H9 (cell line): Measurements from ENCODE around the gene GPC6. TPM values are rescaled to one million over a fixed set of nuclear protein-coding genes. Genes with fewer than 3 reads are reported as not detected.

Experiments
- DNase-seq: peaks from one replicate; pipeline ENCODE4 v3.0.0-alpha.2; 2017
- H2AFZ ChIP-seq: one replicate; pipeline ENCODE4 v1.6.1; 2013; ENCODE audit warnings: mild to moderate bottlenecking, low read length, control low read depth, moderate library complexity
- H2AK5ac ChIP-seq: 2 replicates; pipeline ENCODE4 v1.6.1; 2013; ENCODE audit warnings: low read length, control low read depth, mixed read lengths; ENCODE audit not compliant: insufficient read length
- H2BK120ac ChIP-seq: one replicate; pipeline ENCODE4 v1.6.1; 2013; ENCODE audit warnings: low read depth, mild to moderate bottlenecking, low read length, control low read depth, inconsistent platforms; ENCODE audit not compliant: poor library complexity, severe bottlenecking
- H2BK12ac ChIP-seq: 2 replicates; pipeline ENCODE4 v1.6.1; 2013; ENCODE audit warnings: low read length, control low read depth, mixed read lengths, low read depth; ENCODE audit not compliant: insufficient read length
- H2BK15ac ChIP-seq: 2 replicates; pipeline ENCODE4 v1.6.1; 2013; ENCODE audit warnings: low read depth, low read length, control low read depth
- H2BK20ac ChIP-seq: one replicate; pipeline ENCODE4 v1.6.1; 2013; ENCODE audit warnings: low read depth, mild to moderate bottlenecking, low read length, control low read depth, inconsistent platforms; ENCODE audit not compliant: poor library complexity, severe bottlenecking
- H2BK5ac ChIP-seq: 2 replicates; pipeline ENCODE4 v1.6.1; 2013; ENCODE audit warnings: low read length, control low read depth, mixed read lengths; ENCODE audit not compliant: insufficient read length
- H3K14ac ChIP-seq: 2 replicates; pipeline ENCODE4 v1.6.1; 2013; ENCODE audit warnings: low read length, control low read depth; ENCODE audit not compliant: insufficient read depth
- H3K18ac ChIP-seq: 2 replicates; pipeline ENCODE4 v1.6.1; 2013; ENCODE audit warnings: low read depth, mild to moderate bottlenecking, mixed read lengths, low read length, control low read depth; ENCODE audit not compliant: insufficient read length
- H3K23ac ChIP-seq: 2 replicates; pipeline ENCODE4 v1.6.1; 2013; ENCODE audit warnings: low read length, control low read depth, mixed read lengths, low read depth; ENCODE audit not compliant: insufficient read length
- H3K23me2 ChIP-seq: 2 replicates; pipeline ENCODE4 v1.6.1; 2013; ENCODE audit warnings: low read depth, mild to moderate bottlenecking, mixed read lengths, low read length, control low read depth; ENCODE audit not compliant: insufficient read length, poor library complexity, severe bottlenecking
- H3K27ac ChIP-seq: 2 replicates; pipeline ENCODE4 v1.5.1; 2013; ENCODE audit warnings: low read length, control low read depth, mixed read lengths, low read depth; ENCODE audit not compliant: insufficient read length
- H3K27me3 ChIP-seq: 2 replicates; pipeline ENCODE4 v1.6.1; 2013; ENCODE audit warnings: low read length, control low read depth, inconsistent platforms; ENCODE audit not compliant: insufficient read depth
- H3K4ac ChIP-seq: 2 replicates; pipeline ENCODE4 v1.6.1; 2013; ENCODE audit warnings: low read depth, mild to moderate bottlenecking, control low read depth, inconsistent platforms, low read length, moderate library complexity
- H3K4me1 ChIP-seq: 2 replicates; pipeline ENCODE4 v1.6.1; 2013; ENCODE audit warnings: low read length, control low read depth, inconsistent platforms; ENCODE audit not compliant: insufficient read depth
- H3K4me2 ChIP-seq: 2 replicates; pipeline ENCODE4 v1.6.1; 2013; ENCODE audit warnings: low read length, control low read depth, mixed read lengths; ENCODE audit not compliant: insufficient read length, insufficient read depth
- H3K56ac ChIP-seq: 2 replicates; pipeline ENCODE4 v1.6.1; 2013; ENCODE audit warnings: low read depth, mild to moderate bottlenecking, mixed read lengths, low read length, control low read depth; ENCODE audit not compliant: insufficient read length
- H3K79me1 ChIP-seq: 2 replicates; pipeline ENCODE4 v1.6.1; 2013; ENCODE audit warnings: low read depth, mild to moderate bottlenecking, moderate library complexity, low read length, control low read depth, inconsistent platforms; ENCODE audit not compliant: insufficient read depth, poor library complexity, severe bottlenecking
- H3K79me2 ChIP-seq: 2 replicates; pipeline ENCODE4 v1.6.1; 2013; ENCODE audit warnings: low read length, control low read depth, inconsistent platforms; ENCODE audit not compliant: insufficient read depth
- H3K9ac ChIP-seq: 2 replicates; pipeline ENCODE4 v1.6.1; 2013; ENCODE audit warnings: low read length, control low read depth, mixed read lengths; ENCODE audit not compliant: insufficient read length; ENCODE audit errors: extremely low read depth
- H3K9me3 ChIP-seq: one replicate; pipeline ENCODE4 v1.6.1; 2013; ENCODE audit warnings: low read depth, low read length, inconsistent platforms; ENCODE audit not compliant: control insufficient read depth
- H3T11ph ChIP-seq: one replicate; pipeline ENCODE4 v1.6.1; 2013; ENCODE audit warnings: mild to moderate bottlenecking, low read length, control low read depth, inconsistent platforms
- H4K20me1 ChIP-seq: one replicate; pipeline ENCODE4 v1.6.1; 2013; ENCODE audit not compliant: control insufficient read depth, insufficient read length, insufficient read depth
- H4K5ac ChIP-seq: 2 replicates; pipeline ENCODE4 v1.6.1; 2013; ENCODE audit warnings: low read depth, mild to moderate bottlenecking, mixed read lengths, low read length, control low read depth; ENCODE audit not compliant: insufficient read length
- H4K8ac ChIP-seq: replicated peaks from 2 replicates; pipeline ENCODE4 v1.6.1; 2013; ENCODE audit warnings: low read length, control low read depth, mixed read lengths, low read depth; ENCODE audit not compliant: insufficient read length
- H4K91ac ChIP-seq: 2 replicates; pipeline ENCODE4 v1.6.1; 2013; ENCODE audit warnings: low read depth, mild to moderate bottlenecking, moderate library complexity, mixed read lengths, low read length, control low read depth; ENCODE audit not compliant: insufficient read length
- H3K27ac Mint-ChIP-seq, 3 experiments: 2 replicates in 2 of 3; 3 replicates in 1 of 3; pipeline ENCODE4 v1.8.0; 2020 to 2021; ENCODE audit warnings: mixed read lengths in 3 of 3, mild to moderate bottlenecking in 1 of 3, moderate library complexity in 1 of 3
- H3K27me3 Mint-ChIP-seq: 2 replicates; pipeline ENCODE4 v1.8.0; 2021; ENCODE audit warnings: low read depth, mild to moderate bottlenecking, moderate library complexity, mixed read lengths
- H3K36me3 Mint-ChIP-seq, 3 experiments: 2 replicates in 2 of 3; 3 replicates in 1 of 3; pipeline ENCODE4 v1.8.0; 2020 to 2021; ENCODE audit warnings: low read depth in 3 of 3, mixed read lengths in 3 of 3; ENCODE audit not compliant: insufficient read depth in 1 of 3
- H3K4me1 Mint-ChIP-seq, 2 experiments: 2 replicates each; pipeline ENCODE4 v1.8.0; 2020; ENCODE audit warnings: mixed read lengths in 2 of 2
- H3K4me3 Mint-ChIP-seq, 2 experiments: 2 replicates in 1 of 2; 3 replicates in 1 of 2; pipeline ENCODE4 v1.8.0; 2020 to 2021; ENCODE audit warnings: mild to moderate bottlenecking in 2 of 2, mixed read lengths in 2 of 2, moderate library complexity in 1 of 2
- H3K9me3 Mint-ChIP-seq, 2 experiments: 2 replicates in 1 of 2; 3 replicates in 1 of 2; pipeline ENCODE4 v1.8.0; 2020; ENCODE audit warnings: mild to moderate bottlenecking in 2 of 2, mixed read lengths in 2 of 2, moderate library complexity in 1 of 2
- CTCF ChIP-seq: fragments of 200-600 bp; sonication (generic); conservative IDR thresholded peaks from 3 replicates; pipeline ENCODE4 v1.8.0; 2021; ENCODE audit warnings: antibody characterized with exemption, mild to moderate bottlenecking
- WGBS: extraction: QIAGEN DNeasy Blood & Tissue Kit; methylation state at CpG from one replicate; pipeline ENCODE4 v1.1.7; 2013; ENCODE audit warnings: missing lambda C conversion rate, low lambda C conversion rate, mixed read lengths; ENCODE audit not compliant: insufficient read length; ENCODE audit errors: extremely low coverage; 5-methylcytosine and 5-hydroxymethylcytosine counted together
- total RNA-seq: library from RNA; stranded (reverse); gene quantifications from 2 replicates; pipeline ENCODE4 v1.2.1, GENCODE V29; 2021

Gene GPC6
- total RNA-seq, 1 experiment from 2014 or later: 15.6 TPM

- Histone ChIP-seq H4K8ac (no peak overlapping the region), H2BK5ac (no peak overlapping the region), H3K23me2 (no peaks in the 10 kb centered on the region), H3K9me3 (no peaks in the 10 kb centered on the region), H2BK120ac (no peak overlapping the region), H3K27ac (no peak overlapping the region), H4K5ac (no peak overlapping the region), H4K20me1 (no peaks in the 10 kb centered on the region), H3K56ac (no peak overlapping the region), H3K23ac (no peak overlapping the region), H2BK20ac (no peak overlapping the region), H3K79me2 (no peaks in the 10 kb centered on the region), H3K18ac (no peak overlapping the region), H2BK12ac (no peak overlapping the region), H2AFZ (no peak overlapping the region), H2BK15ac (no peak overlapping the region), H3K4me1 (no peaks in the 10 kb centered on the region), H3K27me3 (no peaks in the 10 kb centered on the region), H3K9ac (no peak overlapping the region), H3K4me2 (no peak overlapping the region), H3K79me1 (no peaks in the 10 kb centered on the region), H3K4ac (no peak overlapping the region), H3T11ph (no peak overlapping the region), H3K14ac (no peak overlapping the region), H4K91ac (no peak overlapping the region), H2AK5ac (no peak overlapping the region)
- Mint-ChIP-seq H3K27ac (no peak overlapping the region), H3K9me3 (no peaks in the 10 kb centered on the region; a peak in 1 of 5 replicates), H3K4me3 (no peak overlapping the region), H3K27me3 (no peaks in the 10 kb centered on the region), H3K4me1 (no peaks in the 10 kb centered on the region), H3K36me3 (peaks cover 0 to 4% (median 0%) of the 10 kb centered on the region in 3 experiments; a peak in 2 of 7 replicates)
- WGBS: no CpG with 5 or more reads among the region's 3 CpGs
- no peak for TF ChIP-seq CTCF
- DNase-seq: no peak
These were observed 427.2 kb downstream of the GPC6 start for GRCh38 chr13:93653776-93654175.
